ENCODE data around the gene CATSPERZ. TPM values are rescaled to one million over a fixed set of nuclear protein-coding genes. Genes with fewer than 3 reads are reported as not detected.

Gene CATSPERZ
- total and polyA plus RNA-seq, 2 experiments from 2014 or later = 0.46 TPM; not detected in 1

DNA sequence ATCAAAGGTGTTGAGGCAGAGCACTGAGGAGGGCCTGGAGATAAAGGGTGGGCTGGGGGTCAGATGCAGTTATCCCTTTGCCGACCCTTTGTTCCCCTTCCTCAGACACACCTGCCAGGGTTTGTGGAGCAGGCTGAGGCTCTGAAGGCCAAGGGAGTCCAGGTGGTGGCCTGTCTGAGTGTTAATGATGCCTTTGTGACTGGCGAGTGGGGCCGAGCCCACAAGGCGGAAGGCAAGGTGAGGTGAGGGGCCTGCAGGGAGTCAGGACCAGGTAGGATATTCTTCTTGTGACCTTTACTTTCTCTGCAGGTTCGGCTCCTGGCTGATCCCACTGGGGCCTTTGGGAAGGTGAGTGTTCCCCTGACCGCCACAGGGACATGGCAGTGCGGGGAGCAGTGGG, 20.4 kb downstream of the CATSPERZ start:
- no peaks in the 10 kb centered on the region for H3K27me3 ChIP-seq
- no peaks in the 10 kb centered on the region for H3K36me3 ChIP-seq (replicated peaks; ENCODE audit: insufficient read depth, low read depth)
- H3K9me2 ChIP-seq (replicated peaks; ENCODE audit: insufficient read depth) = no peaks in the 10 kb centered on the region
- TF ChIP-seq, protein P1, sequence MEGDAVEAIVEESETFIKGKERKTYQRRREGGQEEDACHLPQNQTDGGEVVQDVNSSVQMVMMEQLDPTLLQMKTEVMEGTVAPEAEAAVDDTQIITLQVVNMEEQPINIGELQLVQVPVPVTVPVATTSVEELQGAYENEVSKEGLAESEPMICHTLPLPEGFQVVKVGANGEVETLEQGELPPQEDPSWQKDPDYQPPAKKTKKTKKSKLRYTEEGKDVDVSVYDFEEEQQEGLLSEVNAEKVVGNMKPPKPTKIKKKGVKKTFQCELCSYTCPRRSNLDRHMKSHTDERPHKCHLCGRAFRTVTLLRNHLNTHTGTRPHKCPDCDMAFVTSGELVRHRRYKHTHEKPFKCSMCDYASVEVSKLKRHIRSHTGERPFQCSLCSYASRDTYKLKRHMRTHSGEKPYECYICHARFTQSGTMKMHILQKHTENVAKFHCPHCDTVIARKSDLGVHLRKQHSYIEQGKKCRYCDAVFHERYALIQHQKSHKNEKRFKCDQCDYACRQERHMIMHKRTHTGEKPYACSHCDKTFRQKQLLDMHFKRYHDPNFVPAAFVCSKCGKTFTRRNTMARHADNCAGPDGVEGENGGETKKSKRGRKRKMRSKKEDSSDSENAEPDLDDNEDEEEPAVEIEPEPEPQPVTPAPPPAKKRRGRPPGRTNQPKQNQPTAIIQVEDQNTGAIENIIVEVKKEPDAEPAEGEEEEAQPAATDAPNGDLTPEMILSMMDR (IDR thresholded peaks at IDR 0.05; ENCODE audit: poor library complexity) = no peak
- TF ChIP-seq EZH2 (IDR thresholded peaks at IDR 0.05; ENCODE audit: borderline replicate concordance) (no peak), EZH2phosphoT487 (IDR thresholded peaks at IDR 0.05; ENCODE audit: low read depth, severe bottlenecking, unreplicated experiment) (no peak)
- H4K20me1 ChIP-seq (ENCODE audit: insufficient read depth, poor library complexity, severe bottlenecking) = no peaks in the 10 kb centered on the region
- peaks cover 22% of the 10 kb centered on the region for H3K79me2 ChIP-seq
- peak; percentile 4 for DNase-seq (ENCODE audit: low spot score)
- peaks cover 25% of the 10 kb centered on the region for H3K4me1 ChIP-seq (ENCODE audit: insufficient read depth)
- no peak overlapping the region for H3K4me2 ChIP-seq
- 92% methylated on average over 7 of the region's 7 CpGs for WGBS (ENCODE audit: low lambda C conversion rate, missing lambda C conversion rate)
- H2AFZ ChIP-seq = no peak overlapping the region
- H3K4me3 ChIP-seq = no peak overlapping the region
- peak overlapping the region; percentile 60 for H3K27ac ChIP-seq
- no peaks in the 10 kb centered on the region for H3K9me3 ChIP-seq (ENCODE audit: low read depth)

DNA sequence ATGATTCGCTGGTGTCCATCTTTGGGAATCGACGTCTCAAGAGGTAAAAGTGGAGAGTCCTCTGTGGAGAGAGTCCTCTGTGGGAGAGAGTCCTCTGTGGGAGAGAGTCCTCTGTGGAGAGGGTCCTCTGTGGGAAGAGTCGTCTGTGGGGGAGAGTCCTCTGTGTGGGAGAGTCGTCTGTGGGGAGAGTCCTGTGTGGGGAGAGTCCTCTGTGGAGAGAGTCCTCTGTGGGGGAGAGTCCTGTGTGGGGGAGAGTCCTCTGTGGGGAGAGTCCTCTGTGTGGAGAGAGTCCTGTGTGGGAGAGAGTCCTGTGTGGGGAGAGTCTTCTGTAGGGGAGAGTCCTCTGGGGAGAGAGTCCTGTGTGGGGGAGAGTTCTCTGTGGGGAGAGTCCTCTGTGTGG, 20.9 kb downstream of the CATSPERZ start:
- no peak overlapping the region for H3K4me3 ChIP-seq
- H4K20me1 ChIP-seq (ENCODE audit: insufficient read depth, poor library complexity, severe bottlenecking) = no peaks in the 10 kb centered on the region
- H2AFZ ChIP-seq = no peak overlapping the region
- peaks cover 25% of the 10 kb centered on the region for H3K4me1 ChIP-seq (ENCODE audit: insufficient read depth)
- TF ChIP-seq, protein P1 (IDR thresholded peaks at IDR 0.05; ENCODE audit: poor library complexity) = no peak
- no peak for TF ChIP-seq EZH2phosphoT487 (IDR thresholded peaks at IDR 0.05; ENCODE audit: low read depth, severe bottlenecking, unreplicated experiment)
- TF ChIP-seq EZH2 (IDR thresholded peaks at IDR 0.05; ENCODE audit: borderline replicate concordance) = no peak
- no peak for DNase-seq (ENCODE audit: low spot score)
- no peaks in the 10 kb centered on the region for H3K9me3 ChIP-seq (ENCODE audit: low read depth)
- H3K27ac ChIP-seq = peak overlapping the region; percentile 60
- peaks cover 21% of the 10 kb centered on the region for H3K79me2 ChIP-seq
- WGBS (ENCODE audit: low lambda C conversion rate, missing lambda C conversion rate) = 100% methylated on average over 5 of the region's 5 CpGs
- H3K4me2 ChIP-seq = no peak overlapping the region
- no peaks in the 10 kb centered on the region for H3K36me3 ChIP-seq (replicated peaks; ENCODE audit: insufficient read depth, low read depth)
- no peaks in the 10 kb centered on the region for H3K9me2 ChIP-seq (replicated peaks; ENCODE audit: insufficient read depth)
- no peaks in the 10 kb centered on the region for H3K27me3 ChIP-seq

DNA sequence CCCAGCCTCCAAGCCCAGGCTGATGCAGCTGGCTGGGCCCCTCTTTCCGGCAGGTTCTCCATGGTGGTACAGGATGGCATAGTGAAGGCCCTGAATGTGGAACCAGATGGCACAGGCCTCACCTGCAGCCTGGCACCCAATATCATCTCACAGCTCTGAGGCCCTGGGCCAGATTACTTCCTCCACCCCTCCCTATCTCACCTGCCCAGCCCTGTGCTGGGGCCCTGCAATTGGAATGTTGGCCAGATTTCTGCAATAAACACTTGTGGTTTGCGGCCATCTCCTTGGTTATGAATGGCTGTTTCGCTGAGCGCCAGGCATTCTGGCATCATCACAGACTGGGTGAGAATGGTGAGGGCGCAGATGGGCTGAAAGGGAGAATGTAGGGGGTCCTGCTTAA, 21.4 kb downstream of the CATSPERZ start:
- no peaks in the 10 kb centered on the region for H3K9me2 ChIP-seq (replicated peaks; ENCODE audit: insufficient read depth)
- no peak overlapping the region for H2AFZ ChIP-seq
- TF ChIP-seq EZH2 (IDR thresholded peaks at IDR 0.05; ENCODE audit: borderline replicate concordance) (no peak), EZH2phosphoT487 (IDR thresholded peaks at IDR 0.05; ENCODE audit: low read depth, severe bottlenecking, unreplicated experiment) (no peak)
- TF ChIP-seq, protein P1 (IDR thresholded peaks at IDR 0.05; ENCODE audit: poor library complexity) = no peak
- peaks cover 17% of the 10 kb centered on the region for H3K79me2 ChIP-seq
- no peak overlapping the region for H3K4me3 ChIP-seq
- H3K4me1 ChIP-seq (ENCODE audit: insufficient read depth) = peaks cover 22% of the 10 kb centered on the region
- H3K36me3 ChIP-seq (replicated peaks; ENCODE audit: insufficient read depth, low read depth) = no peaks in the 10 kb centered on the region
- H3K27ac ChIP-seq = peak overlapping the region; percentile 60
- no peaks in the 10 kb centered on the region for H4K20me1 ChIP-seq (ENCODE audit: insufficient read depth, poor library complexity, severe bottlenecking)
- 96% methylated on average over 5 of the region's 5 CpGs for WGBS (ENCODE audit: low lambda C conversion rate, missing lambda C conversion rate)
- peak; percentile 35 for DNase-seq (ENCODE audit: low spot score)
- no peaks in the 10 kb centered on the region for H3K27me3 ChIP-seq
- no peak overlapping the region for H3K4me2 ChIP-seq
- no peaks in the 10 kb centered on the region for H3K9me3 ChIP-seq (ENCODE audit: low read depth)

DNA sequence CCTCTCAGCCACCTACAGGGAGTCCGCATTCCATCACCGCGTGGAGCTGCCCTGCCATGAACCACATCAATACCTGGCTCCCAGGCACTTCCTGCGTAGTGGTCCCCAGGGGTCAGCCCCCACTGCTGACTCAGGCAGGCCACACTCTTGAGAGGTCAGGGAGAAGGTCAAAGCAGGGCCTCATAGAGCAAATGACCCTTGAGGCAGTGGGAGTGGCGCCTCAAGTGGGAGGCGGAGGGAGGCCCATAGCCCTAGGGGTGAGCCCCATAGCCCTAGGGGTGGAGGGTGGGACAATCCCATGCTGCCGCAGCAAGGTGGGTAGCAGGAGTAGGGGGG, 22.7 kb downstream of the CATSPERZ start:
- no peak overlapping the region for H3K4me3 ChIP-seq
- H3K4me2 ChIP-seq = no peak overlapping the region
- H3K9me3 ChIP-seq (ENCODE audit: low read depth) = no peaks in the 10 kb centered on the region
- peaks cover 15% of the 10 kb centered on the region for H3K79me2 ChIP-seq
- no peaks in the 10 kb centered on the region for H3K36me3 ChIP-seq (replicated peaks; ENCODE audit: insufficient read depth, low read depth)
- 89% methylated on average over 7 of the region's 7 CpGs for WGBS (ENCODE audit: low lambda C conversion rate, missing lambda C conversion rate)
- no peaks in the 10 kb centered on the region for H3K27me3 ChIP-seq
- H2AFZ ChIP-seq = no peak overlapping the region
- no peak for TF ChIP-seq EZH2phosphoT487 (IDR thresholded peaks at IDR 0.05; ENCODE audit: low read depth, severe bottlenecking, unreplicated experiment)
- TF ChIP-seq EZH2 (IDR thresholded peaks at IDR 0.05; ENCODE audit: borderline replicate concordance) = no peak
- TF ChIP-seq, protein P1 (IDR thresholded peaks at IDR 0.05; ENCODE audit: poor library complexity) = no peak
- H3K9me2 ChIP-seq (replicated peaks; ENCODE audit: insufficient read depth) = no peaks in the 10 kb centered on the region
- DNase-seq (ENCODE audit: low spot score) = peak; percentile 6
- H3K27ac ChIP-seq = no peak overlapping the region
- H3K4me1 ChIP-seq (ENCODE audit: insufficient read depth) = peaks cover 20% of the 10 kb centered on the region
- H4K20me1 ChIP-seq (ENCODE audit: insufficient read depth, poor library complexity, severe bottlenecking) = no peaks in the 10 kb centered on the region

Measured in hepatocyte (in vitro differentiated cells).